ENCODE data around the gene LYST. TPM values are rescaled to one million over a fixed set of nuclear protein-coding genes. Genes with fewer than 3 reads are reported as not detected.

Gene LYST
- total RNA-seq, 4 donors from 2014 or later, result 65.1 to 73.5 (median 68.1) TPM

GRCh38 chr1:235802573-235803346 is 63.9 kb downstream of the LYST start:
- TF ChIP-seq, protein P1, sequence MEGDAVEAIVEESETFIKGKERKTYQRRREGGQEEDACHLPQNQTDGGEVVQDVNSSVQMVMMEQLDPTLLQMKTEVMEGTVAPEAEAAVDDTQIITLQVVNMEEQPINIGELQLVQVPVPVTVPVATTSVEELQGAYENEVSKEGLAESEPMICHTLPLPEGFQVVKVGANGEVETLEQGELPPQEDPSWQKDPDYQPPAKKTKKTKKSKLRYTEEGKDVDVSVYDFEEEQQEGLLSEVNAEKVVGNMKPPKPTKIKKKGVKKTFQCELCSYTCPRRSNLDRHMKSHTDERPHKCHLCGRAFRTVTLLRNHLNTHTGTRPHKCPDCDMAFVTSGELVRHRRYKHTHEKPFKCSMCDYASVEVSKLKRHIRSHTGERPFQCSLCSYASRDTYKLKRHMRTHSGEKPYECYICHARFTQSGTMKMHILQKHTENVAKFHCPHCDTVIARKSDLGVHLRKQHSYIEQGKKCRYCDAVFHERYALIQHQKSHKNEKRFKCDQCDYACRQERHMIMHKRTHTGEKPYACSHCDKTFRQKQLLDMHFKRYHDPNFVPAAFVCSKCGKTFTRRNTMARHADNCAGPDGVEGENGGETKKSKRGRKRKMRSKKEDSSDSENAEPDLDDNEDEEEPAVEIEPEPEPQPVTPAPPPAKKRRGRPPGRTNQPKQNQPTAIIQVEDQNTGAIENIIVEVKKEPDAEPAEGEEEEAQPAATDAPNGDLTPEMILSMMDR (IDR thresholded peaks at IDR 0.05; ENCODE audit: low read depth), result no peak

GRCh38 chr1:235799264-235799663 is 67.4 kb downstream of the LYST start:
- TF ChIP-seq, protein P1 (IDR thresholded peaks at IDR 0.05; ENCODE audit: low read depth), result no peak

DNA sequence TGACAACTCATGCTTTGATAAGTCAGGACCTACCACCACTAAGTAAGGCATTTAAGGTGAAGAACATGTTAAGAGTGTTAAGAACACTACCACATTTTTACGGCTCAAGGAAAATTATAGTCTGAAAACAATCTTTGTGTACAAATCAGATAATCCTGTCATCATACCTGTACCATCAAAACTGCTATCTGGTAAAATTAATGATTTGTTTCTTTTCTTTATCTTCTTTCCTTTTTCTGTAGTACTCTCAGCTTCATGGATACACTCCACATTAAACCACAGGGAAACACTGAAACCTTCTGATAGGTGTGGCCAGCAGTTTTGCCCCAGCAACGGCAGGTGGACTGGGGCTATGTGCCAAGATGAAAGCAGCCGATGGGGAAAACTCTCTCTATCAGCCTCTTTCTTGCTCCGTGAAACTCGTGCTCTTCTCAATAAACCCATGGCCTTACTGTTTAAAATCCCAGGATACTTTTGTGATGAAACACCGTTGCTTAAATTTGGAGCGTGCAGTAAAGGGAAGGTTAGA is 75.1 kb downstream of the LYST start:
- TF ChIP-seq, protein P1 (IDR thresholded peaks at IDR 0.05; ENCODE audit: low read depth), result no peak

GRCh38 chr1:235790123-235790522 is 76.6 kb downstream of the LYST start:
- TF ChIP-seq, protein P1 (IDR thresholded peaks at IDR 0.05; ENCODE audit: low read depth), result no peak

- TF ChIP-seq, protein P1 (IDR thresholded peaks at IDR 0.05; ENCODE audit: low read depth), result no peak
Observed at GRCh38 chr1:235784950-235785349, 81.8 kb downstream of the LYST start.

GRCh38 chr1:235783148-235783776 is 83.4 kb downstream of the LYST start:
- TF ChIP-seq, protein P1 (IDR thresholded peaks at IDR 0.05; ENCODE audit: low read depth), result no peak

GRCh38 chr1:235782601-235783000 is 84.1 kb downstream of the LYST start:
- TF ChIP-seq, protein P1 (IDR thresholded peaks at IDR 0.05; ENCODE audit: low read depth), result no peak

Data from subcutaneous adipose tissue (tissue), 4 donors.